Activated T-cell treated with anti-CD3 and anti-CD28 coated beads for 1 hour (primary cell): ENCODE measurements around the gene NOL4L.

Source experiments
- DNase-seq: peaks from one replicate; pipeline ENCODE4 v3.0.0-alpha.2; 2020; ENCODE audit warnings: low read depth

NOL4L gene

DNA sequence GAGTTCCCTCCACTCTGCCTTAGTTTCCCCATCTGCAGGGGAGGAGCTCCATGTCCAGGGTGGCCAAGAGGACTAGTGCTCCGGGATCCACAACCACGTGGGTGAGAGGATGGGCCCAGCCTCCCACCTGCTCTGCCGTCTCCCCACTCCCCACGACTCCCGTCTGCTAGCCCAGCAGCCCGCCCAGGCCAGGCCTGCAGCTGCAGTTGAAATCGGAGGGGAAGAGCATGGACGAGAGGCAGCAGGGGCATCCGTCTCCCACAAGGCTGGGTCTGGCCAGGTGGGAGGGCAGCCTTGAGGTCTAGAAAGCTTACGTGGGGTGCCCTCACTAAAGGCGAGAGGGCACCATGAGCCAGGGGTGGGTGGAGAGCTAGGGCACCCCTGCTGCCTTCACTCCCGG lies 8.6 kb downstream of the NOL4L start:
- no peak for DNase-seq

DNA sequence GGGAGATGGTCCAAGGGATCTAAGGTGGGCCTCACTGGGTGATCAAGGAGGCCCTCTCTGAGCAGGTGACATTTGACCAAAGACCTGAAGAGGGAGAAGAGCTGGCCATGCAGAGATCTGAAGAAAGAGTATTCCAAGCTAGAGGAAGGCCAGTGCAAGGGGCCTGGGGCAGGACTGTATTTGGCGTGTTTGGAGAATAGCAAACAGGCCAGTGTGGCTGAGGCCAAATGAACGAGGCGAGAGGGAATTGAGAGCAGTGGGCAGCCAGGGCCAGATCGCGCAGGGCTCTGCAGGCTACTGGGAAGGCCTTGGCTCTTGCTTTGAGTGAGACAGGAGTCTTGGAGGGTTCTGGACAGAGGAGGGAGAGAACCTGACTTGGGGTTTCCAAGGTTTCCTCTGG lies 9.3 kb downstream of the NOL4L start:
- no peak for DNase-seq

DNA sequence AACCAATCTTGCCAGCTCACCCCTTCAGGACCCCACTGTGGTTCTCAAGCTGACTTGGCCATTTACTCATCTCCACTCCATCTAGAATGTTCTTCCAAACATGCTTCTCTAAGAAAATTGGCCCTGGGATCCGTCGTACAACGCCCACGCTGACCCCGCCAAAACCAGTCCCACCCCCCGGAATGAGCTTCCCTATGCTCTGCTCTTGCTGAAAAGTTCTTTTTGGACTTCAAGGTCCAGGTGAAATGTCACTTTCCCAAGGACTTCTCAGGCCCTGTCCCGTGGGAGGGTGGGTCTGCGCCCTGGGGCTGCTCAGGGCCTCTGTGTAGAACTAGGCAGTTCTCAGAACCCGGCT lies 9.9 kb downstream of the NOL4L start:
- DNase-seq = no peak

DNA sequence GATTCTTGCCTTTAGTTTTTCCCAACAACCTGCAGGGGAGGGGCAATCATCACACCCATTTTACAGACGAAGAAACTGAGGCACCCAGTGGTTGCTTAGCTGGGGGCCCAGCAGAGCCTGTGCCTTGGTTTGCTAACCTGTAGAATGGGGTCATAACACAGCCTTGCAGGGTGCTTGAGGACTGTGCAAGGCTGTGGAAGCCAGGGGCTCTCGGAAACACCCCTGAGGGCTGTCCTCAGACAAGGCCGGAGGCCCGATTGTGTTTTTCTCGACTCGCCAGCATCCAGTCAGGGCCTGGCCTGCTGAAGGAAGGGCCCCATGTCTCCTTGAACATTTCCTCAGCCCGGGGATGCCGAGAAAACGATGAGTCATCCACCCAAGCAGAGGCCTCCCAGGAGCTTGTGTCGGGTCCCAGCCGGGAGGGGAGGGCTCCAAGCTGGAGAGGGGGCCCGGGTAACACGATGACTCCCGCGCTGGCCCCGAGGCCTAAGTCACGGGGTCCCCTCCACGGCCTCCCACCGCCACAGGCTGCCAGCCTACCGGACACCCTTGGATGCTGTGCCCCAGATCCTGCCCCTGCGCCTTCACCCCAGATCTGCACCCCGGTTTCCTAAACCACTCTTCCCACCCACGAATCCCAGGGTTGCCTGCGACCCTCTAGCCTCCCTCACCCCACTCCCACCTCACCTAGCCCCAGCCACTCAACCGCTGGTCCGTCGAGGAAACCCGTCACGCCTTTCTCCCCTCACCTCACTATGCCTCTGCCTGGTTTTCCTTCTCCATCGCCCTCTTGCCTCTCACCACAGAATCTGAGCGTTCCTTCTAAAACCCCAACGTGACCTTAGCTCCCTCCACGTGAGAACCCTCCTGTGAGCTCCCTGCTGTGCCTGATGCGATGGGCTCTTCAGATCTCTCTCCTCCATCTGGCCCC lies 10.6 kb downstream of the NOL4L start:
- DNase-seq = no peak

DNA sequence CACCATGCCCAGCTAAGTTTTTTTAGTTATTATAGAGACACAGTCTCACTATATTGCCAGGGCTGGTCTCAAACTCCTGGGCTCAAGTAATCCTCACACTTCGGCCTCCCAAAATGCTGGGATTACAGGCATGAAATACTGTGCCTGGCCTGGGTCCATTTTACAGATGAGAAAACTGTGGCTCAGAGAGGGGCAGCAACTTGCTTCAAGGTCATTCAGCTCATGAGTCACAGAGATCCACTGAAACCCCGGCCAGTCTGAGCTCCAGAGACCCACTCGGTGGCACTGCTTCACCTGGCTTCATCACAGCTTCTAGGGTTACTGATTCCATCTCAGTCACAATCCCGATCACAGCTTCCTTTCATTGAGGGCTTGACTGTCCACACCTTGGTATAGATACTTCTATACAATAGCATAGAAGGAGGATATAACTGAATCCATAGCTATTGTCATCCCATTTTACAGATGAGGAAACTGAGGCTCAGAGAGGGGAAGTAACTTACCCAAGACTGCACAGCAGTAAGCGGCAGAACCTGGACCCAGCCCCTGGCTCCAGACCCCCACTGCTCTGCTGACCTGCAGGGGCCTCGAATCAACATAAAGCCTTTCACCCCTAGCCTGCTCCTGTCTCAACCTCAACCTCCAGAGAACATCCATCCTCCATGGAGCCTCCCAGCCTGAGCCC lies 11.8 kb downstream of the NOL4L start:
- DNase-seq = no peak

DNA sequence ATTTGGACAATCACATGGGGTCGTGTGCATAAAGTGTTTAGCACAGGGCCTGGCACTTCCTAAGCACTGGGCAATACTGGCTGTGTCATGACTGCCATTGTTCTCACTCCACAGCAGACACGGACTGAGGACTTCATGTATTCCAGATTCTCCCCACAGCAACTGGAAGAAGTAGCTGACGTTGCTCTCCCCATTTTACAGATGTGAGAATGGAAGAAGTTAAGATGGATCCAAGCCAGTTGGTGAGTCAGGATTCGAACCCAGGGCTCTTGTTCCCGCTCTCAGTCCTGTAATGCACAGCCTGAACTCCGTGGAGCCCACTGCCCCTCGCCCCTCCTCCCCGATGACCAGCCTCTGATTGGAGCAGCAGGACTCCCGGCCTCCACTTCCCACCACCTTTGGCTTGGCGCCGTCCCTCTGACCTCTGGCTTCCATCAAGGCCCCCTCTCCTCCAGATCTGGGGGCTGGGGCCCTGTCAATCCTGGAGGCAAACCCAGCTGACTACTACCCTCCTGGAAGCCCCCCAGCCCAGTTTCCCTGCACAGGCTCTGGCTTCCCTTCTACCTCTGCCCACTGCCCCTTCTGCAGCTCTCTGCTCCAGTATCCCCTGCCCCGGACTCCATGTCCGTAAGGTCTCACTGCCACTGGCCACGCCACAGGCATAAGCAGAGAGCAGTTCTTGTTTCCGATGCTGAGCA lies 12.7 kb downstream of the NOL4L start:
- DNase-seq = no peak

DNA sequence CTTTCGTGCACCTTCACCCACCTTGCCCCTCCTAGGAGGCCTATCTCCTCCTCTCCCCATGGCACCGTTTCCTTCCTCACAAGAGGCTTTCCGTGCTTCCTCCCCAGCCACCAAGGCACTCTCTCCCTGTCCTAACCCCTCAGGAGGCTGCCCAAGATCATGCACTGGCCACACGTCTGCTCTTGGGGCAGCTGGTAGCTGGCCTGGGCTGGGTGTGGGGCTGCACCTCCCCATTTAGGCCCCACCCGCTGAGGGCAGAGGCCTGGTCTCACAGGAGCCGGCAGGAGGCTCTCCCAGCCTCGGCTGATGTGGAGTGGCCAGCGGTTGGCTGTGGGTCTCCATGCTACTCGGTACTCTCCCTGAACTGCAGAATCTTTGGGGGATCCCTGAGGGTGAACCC lies 13.6 kb downstream of the NOL4L start:
- no peak for DNase-seq

DNA sequence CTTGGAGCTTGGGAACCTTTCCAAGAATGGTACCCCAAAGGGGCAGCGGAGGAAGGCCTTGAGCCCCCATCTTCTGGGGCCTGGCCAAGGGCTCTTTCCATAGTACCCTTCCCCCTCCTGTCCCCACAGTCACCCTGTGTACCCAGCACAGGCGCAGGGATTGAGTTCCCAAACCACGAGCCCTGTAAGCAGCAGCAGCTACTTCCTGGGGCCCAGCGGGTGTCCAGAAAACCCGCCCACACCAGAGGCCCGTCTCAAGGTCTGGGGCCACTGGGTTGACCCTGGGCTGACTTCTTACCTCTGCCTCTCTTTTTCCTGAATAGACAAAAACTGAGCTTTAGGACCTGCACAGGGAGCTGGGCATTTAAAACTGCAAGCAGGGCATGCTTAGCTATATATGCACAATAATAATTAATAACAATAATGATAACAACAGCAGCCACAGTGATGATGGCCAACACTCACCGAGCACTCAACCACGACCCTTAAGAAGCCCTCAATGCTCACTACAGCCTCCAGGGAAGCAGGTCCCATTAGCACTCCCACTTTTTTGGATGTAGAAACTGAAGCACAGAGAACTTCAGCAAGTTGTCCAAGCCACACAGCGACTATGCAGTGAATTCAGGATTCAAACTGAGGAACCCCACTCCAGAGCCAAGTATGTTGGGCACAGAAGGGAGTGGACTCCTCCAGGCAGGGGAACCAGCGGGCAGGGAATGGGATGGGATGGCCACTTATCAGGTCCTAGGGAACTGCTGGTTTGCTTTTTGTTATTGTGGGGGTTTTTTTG lies 14.5 kb downstream of the NOL4L start:
- DNase-seq = no peak

DNA sequence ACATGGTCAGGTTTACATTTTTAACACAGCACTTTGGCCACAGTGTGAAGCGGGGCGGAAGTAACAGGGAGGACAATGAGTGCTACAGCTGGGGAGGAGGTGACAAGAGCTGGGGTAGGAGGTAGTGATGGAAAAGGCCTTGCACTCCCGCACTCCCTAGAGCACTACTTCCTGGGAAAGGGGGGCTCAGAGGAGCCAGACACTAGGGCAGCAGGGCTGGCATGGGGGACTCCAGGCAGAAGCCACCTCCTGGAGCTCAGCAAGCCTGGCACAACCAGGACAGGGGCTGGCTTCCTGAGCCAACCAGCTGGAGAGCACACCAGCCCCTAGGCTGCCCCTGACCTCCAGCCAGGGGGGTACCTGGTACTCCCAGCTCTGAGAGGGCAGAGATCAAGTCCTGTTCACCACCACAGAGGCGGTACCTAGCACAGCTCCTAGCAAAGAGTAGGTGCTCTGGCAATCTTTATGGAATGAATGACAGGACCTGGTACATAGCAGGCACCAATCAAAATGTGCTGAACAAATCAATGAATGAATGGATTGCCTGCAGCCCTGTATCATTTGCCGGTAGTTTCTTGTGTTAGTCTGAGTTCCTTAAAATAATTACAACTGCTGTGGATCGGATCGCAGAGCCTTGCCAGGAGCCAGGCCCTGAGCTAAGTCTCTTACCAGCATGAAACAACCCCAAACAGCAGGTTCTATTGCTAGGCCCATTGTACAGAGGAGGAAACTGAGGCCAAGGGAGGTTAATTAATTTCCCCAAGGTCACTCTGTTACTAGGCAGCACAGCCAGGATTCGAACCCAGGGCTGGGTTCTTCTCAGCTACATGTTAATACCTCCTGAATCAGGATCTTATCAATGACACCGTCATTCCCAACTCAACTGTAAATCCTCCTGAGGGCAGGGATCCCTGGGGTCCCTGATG lies 15.5 kb downstream of the NOL4L start:
- DNase-seq = no peak

DNA sequence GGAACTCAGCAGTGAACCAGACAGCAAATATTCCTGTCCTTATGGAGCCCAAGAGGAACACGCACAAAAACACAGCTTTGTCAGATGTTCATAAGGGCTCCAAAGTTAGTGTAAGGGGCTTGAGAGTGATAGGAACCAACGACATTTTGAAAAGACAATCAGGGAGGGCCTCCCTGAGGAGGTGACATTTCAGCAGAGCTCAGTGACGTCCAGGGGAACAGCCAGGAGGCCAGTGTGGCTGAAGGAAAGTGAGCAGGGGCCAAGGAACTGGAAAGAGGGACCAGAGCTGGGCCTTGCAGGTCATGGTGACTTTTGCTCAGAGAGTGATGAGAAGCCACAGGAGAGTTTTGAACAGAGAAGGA lies 16.1 kb downstream of the NOL4L start:
- DNase-seq = no peak

DNA sequence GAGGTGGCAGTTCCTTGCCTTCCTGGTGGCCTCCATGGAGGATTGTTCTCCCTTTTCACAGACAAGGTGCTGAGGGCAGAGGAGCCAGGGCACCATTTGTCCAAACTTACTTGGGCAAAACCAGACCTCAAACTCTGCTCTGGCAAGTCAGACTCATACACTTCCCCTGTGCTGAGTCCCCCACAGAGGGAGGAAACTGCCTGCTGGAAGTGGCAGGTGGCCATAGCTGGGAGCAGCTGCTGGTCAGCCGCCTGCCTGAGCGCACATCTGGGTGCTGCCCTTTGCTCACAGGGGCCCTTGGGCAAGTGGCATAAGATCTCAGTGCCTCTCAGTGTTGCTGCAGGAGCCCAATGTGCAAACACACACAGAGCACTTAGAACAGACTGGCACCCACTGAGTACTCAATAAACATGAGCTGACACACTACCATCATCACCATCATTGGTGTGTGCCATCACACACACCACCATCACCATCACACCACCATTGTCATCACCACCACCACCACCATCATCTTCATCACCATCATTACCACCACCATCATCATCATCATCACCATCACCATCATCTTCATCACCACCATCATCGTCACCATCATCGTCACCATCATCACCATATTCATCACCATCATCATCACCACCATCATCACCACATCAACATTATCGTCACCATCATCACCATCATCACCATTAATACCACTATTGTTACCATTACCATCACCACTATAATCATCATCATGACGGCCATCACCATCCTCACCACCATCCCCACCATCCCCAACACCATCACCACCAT lies 17.6 kb downstream of the NOL4L start:
- DNase-seq = no peak

DNA sequence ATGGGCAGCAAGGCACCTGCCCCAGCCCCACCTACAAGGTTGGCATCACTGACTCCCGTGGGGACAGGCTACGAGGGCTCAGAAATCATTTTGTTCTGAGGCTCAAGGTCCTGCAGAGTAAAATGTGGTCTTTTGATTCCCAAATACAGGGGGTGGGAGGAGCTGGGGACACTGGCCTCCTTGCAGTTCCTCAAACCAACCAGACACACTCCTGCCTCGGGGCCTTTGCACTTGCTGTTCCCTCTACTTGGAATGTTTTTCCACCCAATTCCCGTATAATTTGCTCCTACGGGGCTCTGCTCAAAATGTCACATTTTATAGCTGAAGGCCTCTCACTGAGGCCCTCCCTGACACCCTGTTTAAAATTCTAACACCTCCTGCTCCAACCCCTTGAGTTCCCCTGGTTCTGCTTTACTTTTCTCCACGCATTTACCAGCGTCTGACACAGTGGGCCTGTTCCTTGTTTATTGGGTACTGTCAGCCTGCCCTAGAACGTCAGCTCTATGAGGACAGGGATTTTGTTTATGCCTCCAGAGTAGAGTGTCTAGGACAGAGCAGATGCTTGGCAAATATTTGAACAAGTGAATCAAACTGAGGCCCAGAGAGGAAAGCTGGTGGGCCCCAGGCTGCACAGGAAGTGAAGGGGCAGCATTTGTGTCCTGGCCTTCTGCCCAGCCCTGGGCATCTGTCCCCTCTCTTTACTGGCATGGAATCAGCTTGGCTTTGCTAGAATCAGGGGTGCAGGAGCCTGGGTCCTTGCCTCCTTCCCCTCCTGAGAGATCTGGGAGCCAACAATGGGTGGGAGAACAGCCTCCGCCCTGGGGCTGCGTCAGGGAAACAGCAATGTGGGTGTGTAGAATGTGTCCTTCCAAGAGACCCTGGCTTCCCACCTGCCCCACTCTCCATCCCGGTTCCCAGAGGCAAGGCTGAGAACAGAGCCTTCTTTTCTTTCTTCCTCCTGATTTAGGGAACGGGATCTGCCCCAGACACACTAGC lies 18.5 kb downstream of the NOL4L start:
- no peak for DNase-seq

DNA sequence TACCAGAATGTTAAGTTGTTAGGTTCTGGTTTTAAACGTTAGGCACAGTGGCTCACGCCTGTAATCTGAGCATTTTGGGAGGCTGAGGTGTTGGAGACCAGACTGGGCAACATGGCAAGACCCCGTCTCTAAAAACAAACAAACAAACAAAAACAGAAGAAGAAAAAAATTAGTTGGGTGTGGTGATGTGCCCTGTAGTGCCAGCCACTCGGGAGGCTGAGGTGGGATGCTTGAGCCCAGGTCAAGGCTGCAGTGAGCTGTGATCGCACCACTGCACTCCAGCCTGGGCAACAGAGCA lies 19.4 kb downstream of the NOL4L start:
- no peak for DNase-seq

DNA sequence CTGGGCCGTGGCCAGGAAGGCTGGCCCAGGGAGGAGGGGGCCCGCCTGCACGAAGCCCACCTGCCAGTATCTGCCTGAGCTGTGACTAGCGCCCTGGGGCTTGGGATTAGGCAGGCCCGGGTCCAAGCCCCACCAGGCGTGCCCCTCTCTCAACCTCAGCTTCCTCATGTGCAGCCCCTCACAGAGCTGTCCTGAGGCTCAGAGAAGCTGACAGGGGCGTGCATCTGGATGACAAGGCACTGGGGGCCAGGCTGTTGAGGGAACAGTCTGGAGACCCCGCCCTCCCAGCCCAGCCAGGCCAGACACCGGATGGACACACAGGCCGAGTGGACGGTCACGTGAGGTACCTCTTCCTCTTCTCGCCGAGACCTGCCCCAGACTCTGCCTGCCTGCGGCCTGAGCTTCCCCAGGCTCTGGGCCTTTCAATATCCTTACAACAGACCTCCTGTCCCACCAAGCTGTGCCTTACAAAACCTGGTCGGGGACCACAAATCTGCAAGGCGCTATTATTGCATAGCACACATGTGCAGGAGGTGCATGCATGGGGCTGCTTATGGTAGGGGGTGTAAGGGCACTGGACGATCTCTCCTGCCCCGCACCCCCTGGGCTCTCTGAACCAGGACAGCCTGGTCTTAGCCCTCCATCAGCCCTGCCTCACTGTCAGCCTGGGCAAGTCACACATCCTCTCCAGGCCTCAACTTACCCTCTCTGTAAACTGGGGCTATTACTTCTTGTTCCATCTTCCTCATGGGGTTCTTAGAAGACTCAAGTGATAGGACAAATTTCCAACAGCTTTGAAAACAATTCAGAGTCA lies 20.0 kb downstream of the NOL4L start:
- no peak for DNase-seq

DNA sequence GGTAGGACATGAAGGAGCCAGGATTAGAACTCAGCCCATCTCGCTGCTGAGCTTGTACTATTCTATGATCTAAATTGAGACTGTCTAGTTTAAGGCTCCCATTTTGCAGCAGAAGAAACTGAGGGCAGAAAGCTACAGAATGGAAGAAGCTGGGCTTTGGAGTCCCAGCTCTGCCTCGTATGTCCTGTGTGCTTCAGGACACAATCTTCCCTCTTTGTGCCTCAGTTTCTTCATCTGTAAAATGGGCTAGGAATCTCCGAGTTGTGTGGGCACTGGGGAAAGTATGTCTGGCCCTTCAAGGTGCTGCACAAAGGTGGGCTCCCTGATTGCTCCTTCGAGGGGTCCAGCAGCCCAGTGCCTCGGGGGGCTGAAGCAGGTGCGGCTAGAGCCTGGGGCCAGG lies 20.7 kb downstream of the NOL4L start:
- no peak for DNase-seq

DNA sequence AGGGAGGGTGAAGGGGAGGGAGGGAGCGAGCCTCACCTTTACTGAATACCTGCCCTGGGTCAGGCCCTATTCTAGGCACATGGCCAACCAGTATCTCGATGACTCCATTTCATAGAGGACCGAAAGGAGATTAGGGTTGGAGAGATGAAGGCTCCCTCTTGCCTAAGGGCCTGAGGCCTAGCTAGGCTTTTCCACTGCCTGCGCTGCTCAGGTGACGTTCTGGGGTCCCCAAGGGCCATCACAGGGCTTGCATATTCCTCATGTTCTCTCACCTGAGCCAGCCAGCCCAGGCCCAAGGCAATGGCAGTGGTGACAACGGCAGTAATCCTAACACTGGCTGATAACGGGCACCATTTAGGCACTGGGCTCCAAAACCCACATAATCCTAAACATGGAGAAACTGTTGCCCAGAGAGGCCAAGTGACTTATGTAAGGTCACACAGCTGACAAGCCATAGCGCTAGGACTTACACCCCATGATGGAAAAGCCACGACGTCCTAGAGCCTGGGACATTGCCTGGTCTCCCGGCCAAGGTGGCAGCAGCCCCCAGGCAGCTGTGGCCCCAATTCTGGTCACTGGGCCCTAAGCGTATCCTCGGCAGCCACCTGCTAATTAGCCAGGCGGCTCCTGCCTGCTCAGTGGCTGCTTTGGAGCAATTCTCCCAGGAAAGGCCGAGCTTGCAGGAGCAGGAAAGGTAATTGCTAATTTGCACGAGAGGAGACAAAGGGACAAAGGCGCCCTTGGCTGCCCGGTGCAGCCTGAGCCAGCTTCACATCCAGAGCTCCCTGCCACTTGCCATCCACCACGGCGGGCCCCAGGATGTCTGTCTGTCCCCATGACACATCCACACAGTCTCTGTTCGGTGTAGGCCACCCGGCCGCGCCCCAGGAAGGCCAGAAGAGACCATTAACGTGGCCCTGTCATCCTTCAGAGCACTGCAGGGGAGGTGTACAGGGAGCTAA lies 21.5 kb downstream of the NOL4L start:
- DNase-seq = no peak

DNA sequence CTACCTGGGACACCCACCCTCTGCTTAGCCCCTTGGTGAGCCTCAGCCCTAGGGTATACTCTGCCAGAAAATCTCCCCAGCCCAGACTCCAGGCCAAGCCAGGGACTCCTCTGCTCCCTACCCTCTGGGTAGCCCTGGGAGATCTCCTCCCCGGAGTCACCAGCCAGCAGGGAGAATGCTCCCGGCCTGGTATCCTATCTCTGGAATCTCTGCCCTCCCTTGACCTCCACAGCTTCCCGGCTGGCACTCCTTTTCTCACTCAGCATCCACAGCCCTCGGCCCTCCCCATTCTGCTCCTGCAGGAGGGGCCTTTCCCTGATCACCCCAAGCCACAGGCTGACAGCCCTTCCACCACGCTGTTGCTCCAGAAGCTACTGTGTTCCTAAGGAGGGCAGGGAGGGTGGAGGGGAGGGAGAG lies 22.6 kb downstream of the NOL4L start:
- DNase-seq = no peak
